ENCODE results near the gene SERGEF. TPM values are rescaled to one million over a fixed set of nuclear protein-coding genes. Genes with fewer than 3 reads are reported as not detected.

The SERGEF gene
- total and polyA plus RNA-seq, 4 donors, result 12.0 to 17.9 (median 13.4) TPM

- H3K9me3 ChIP-seq (ENCODE audit: control insufficient read depth in 4 of 4, low read length in 3 of 4), result no peaks in the 10 kb centered on the region
- no peak for TF ChIP-seq JUND (IDR thresholded peaks at IDR 0.05)
- TF ChIP-seq TAF1 (conservative IDR thresholded peaks at IDR 0.05), result no peak
- no peak overlapping the region for H3K4me3 ChIP-seq (ENCODE audit: low read depth in 1 of 3, low read length in 3 of 3)
- H3K27ac ChIP-seq (ENCODE audit: low read depth in 1 of 2, low read length in 2 of 2), result no peak overlapping the region
- WGBS, result 87% methylated on average over 20 of the region's 20 CpGs
- no peaks in the 10 kb centered on the region for H3K27me3 ChIP-seq (ENCODE audit: control insufficient read depth in 4 of 4, insufficient read depth in 4 of 4, low read length in 3 of 4)
- peaks cover 0 to 5% (median 2%) of the 10 kb centered on the region in 4 donors for H3K4me1 ChIP-seq (ENCODE audit: control insufficient read depth in 4 of 4, insufficient read depth in 4 of 4, low read length in 3 of 4)
- no peak overlapping the region for H3K9ac ChIP-seq (ENCODE audit: low read depth in 1 of 2, low read length in 2 of 2)
- no peak for DNase-seq (ENCODE audit: low spot score)
- H3K36me3 ChIP-seq (ENCODE audit: control insufficient read depth in 4 of 4, insufficient read depth in 3 of 4, low read depth in 1 of 4, low read length in 3 of 4), result no peaks in the 10 kb centered on the region
Measured at GRCh38 chr11:17745023-17745772, 267.6 kb downstream of the SERGEF start.

- no peak for DNase-seq (ENCODE audit: low spot score)
- Histone ChIP-seq H3K9ac (ENCODE audit: low read depth in 1 of 2, low read length in 2 of 2) (no peak overlapping the region), H3K4me3 (ENCODE audit: low read depth in 1 of 3, low read length in 3 of 3) (no peak overlapping the region), H3K27ac (ENCODE audit: low read depth in 1 of 2, low read length in 2 of 2) (no peak overlapping the region), H3K36me3 (ENCODE audit: control insufficient read depth in 4 of 4, insufficient read depth in 3 of 4, low read depth in 1 of 4, low read length in 3 of 4) (no peaks in the 10 kb centered on the region), H3K4me1 (ENCODE audit: control insufficient read depth in 4 of 4, insufficient read depth in 4 of 4, low read length in 3 of 4) (no peaks in the 10 kb centered on the region), H3K9me3 (ENCODE audit: control insufficient read depth in 4 of 4, low read length in 3 of 4) (no peaks in the 10 kb centered on the region), H3K27me3 (ENCODE audit: control insufficient read depth in 4 of 4, insufficient read depth in 4 of 4, low read length in 3 of 4) (no peaks in the 10 kb centered on the region)
- no peak for TF ChIP-seq HNF4A (conservative IDR thresholded peaks at IDR 0.05)
- WGBS, result 80% methylated on average over 10 of the region's 10 CpGs
Measured at GRCh38 chr11:17744151-17744940, 268.5 kb downstream of the SERGEF start.

- Histone ChIP-seq H3K27me3 (ENCODE audit: control insufficient read depth in 4 of 4, insufficient read depth in 4 of 4, low read length in 3 of 4) (no peaks in the 10 kb centered on the region), H3K9ac (ENCODE audit: low read depth in 1 of 2, low read length in 2 of 2) (no peak overlapping the region), H3K36me3 (ENCODE audit: control insufficient read depth in 4 of 4, insufficient read depth in 3 of 4, low read depth in 1 of 4, low read length in 3 of 4) (no peaks in the 10 kb centered on the region), H3K4me3 (ENCODE audit: low read depth in 1 of 3, low read length in 3 of 3) (no peak overlapping the region), H3K9me3 (ENCODE audit: control insufficient read depth in 4 of 4, low read length in 3 of 4) (no peaks in the 10 kb centered on the region), H3K4me1 (ENCODE audit: control insufficient read depth in 4 of 4, insufficient read depth in 4 of 4, low read length in 3 of 4) (no peaks in the 10 kb centered on the region), H3K27ac (ENCODE audit: low read depth in 1 of 2, low read length in 2 of 2) (no peak overlapping the region)
- WGBS, result 89% methylated on average over 5 of the region's 5 CpGs
- TF ChIP-seq SP1 (IDR thresholded peaks at IDR 0.05) (no peak), JUND (IDR thresholded peaks at IDR 0.05) (no peak), RXRA (IDR thresholded peaks at IDR 0.05) (no peak), HNF4G (IDR thresholded peaks at IDR 0.05) (no peak)
- DNase-seq (ENCODE audit: low spot score), result no peak
Measured at GRCh38 chr11:17743808-17744119, 269.1 kb downstream of the SERGEF start.

GRCh38 chr11:17743026-17743807 is 269.6 kb downstream of the SERGEF start:
- H3K4me1 ChIP-seq (ENCODE audit: control insufficient read depth in 4 of 4, insufficient read depth in 4 of 4, low read length in 3 of 4), result no peaks in the 10 kb centered on the region
- H3K4me3 ChIP-seq (ENCODE audit: low read depth in 1 of 3, low read length in 3 of 3), result no peak overlapping the region
- no peaks in the 10 kb centered on the region for H3K9me3 ChIP-seq (ENCODE audit: control insufficient read depth in 4 of 4, low read length in 3 of 4)
- H3K9ac ChIP-seq (ENCODE audit: low read depth in 1 of 2, low read length in 2 of 2), result no peak overlapping the region
- no peak for DNase-seq (ENCODE audit: low spot score)
- no peaks in the 10 kb centered on the region for H3K27me3 ChIP-seq (ENCODE audit: control insufficient read depth in 4 of 4, insufficient read depth in 4 of 4, low read length in 3 of 4)
- no peaks in the 10 kb centered on the region for H3K36me3 ChIP-seq (ENCODE audit: control insufficient read depth in 4 of 4, insufficient read depth in 3 of 4, low read depth in 1 of 4, low read length in 3 of 4)
- TF ChIP-seq MAX (IDR thresholded peaks at IDR 0.05) (no peak), HNF4A (conservative IDR thresholded peaks at IDR 0.05) (no peak), ATF3 (IDR thresholded peaks at IDR 0.05) (no peak), JUND (IDR thresholded peaks at IDR 0.05) (no peak), YY1 (IDR thresholded peaks at IDR 0.05) (no peak), RAD21 (IDR thresholded peaks at IDR 0.05) (no peak), SP1 (IDR thresholded peaks at IDR 0.05) (no peak), REST (IDR thresholded peaks at IDR 0.05) (no peak)
- 86% methylated on average over 13 of the region's 13 CpGs for WGBS
- no peak overlapping the region for H3K27ac ChIP-seq (ENCODE audit: low read depth in 1 of 2, low read length in 2 of 2)
